K562 (cell line): ENCODE results near the gene COX6B1. TPM values are rescaled to one million over a fixed set of nuclear protein-coding genes. Genes with fewer than 3 reads are reported as not detected.
A peak's percentile ranks its signal among the peaks of the same experiment; 100 is the strongest.
"Not testable (repeated sequence)": the region's sequence is repeated elsewhere in the genome, so short reads cannot be mapped to it uniquely, and the experiment has no call there.

Experiments used
- ATAC-seq: fragments of 200-7000 bp; cut with Tn5 transposase; 3 replicates; pipeline ENCODE4 v1.9.1; 2020; ENCODE audit warnings: moderate library complexity
- BruUV-seq: library from RNA; stranded (reverse); fragments of 400-500 nt; replicated peaks from 2 replicates; lab custom pipeline; 2021; lab: Mats Ljungman, UMichigan
- CTCF ChIA-PET: fragments of 300-600 bp; formaldehyde crosslinking; extraction: SDS; loops from one replicate; lab custom pipeline; 2021; ENCODE audit warnings: low intra/inter-chr PET ratio; lab: Yijun Ruan, JAX
- POLR2A ChIA-PET: fragments of 300-600, 350-650 bp; sonication (Branson Sonifier 250); formaldehyde crosslinking; extraction: SDS; loops from one replicate; lab custom pipeline; 2021; ENCODE audit warnings: antibody characterized with exemption, inconsistent platforms; lab: Yijun Ruan, JAX
- DNase-seq, 4 experiments: peaks; one replicate each; pipeline versions ENCODE4 v3.0.0 to v3.0.0-alpha.2; 2011 to 2018; ENCODE audit warnings: low spot score in 3 of 4, mixed read lengths in 3 of 4; ENCODE audit errors: extremely low read depth in 1 of 4
- FAIRE-seq: peaks from 2 replicates; lab custom pipeline; 2011; peaks lifted over from hg19 to GRCh38; lab: Jason Lieb, UNC
- H2AFZ ChIP-seq: 2 replicates; pipeline ENCODE4 v1.6.0; 2011; ENCODE audit warnings: low read depth, low read length, control low read depth, inconsistent platforms
- H3K27ac ChIP-seq: fragments of 200-600 bp; 3 replicates; pipeline ENCODE4 v1.8.0; 2011; ENCODE audit warnings: low read depth, mild to moderate bottlenecking, control low read depth, inconsistent platforms, low read length, moderate library complexity, mixed read lengths; ENCODE audit errors: extremely low read depth
- H3K27me3 ChIP-seq, 2 experiments: fragments of 300-600 bp in 1 of 2; 2 replicates in 1 of 2; 3 replicates in 1 of 2; pipeline versions ENCODE4 v1.6.0 to v1.8.0; 2011; ENCODE audit warnings: inconsistent platforms in 2 of 2, low read length in 2 of 2, mild to moderate bottlenecking in 1 of 2, mixed read lengths in 1 of 2, moderate library complexity in 1 of 2; ENCODE audit not compliant: control insufficient read depth in 2 of 2, insufficient read depth in 2 of 2
- H3K36me3 ChIP-seq: fragments of 300-600 bp; 3 replicates; pipeline ENCODE4 v1.8.0; 2011; ENCODE audit warnings: mild to moderate bottlenecking, low read length, inconsistent platforms; ENCODE audit not compliant: control insufficient read depth, insufficient read depth
- H3K4me1 ChIP-seq, 2 experiments: fragments of 200-600 bp in 1 of 2; replicated peaks in 1 of 2; 2 replicates in 1 of 2; 3 replicates in 1 of 2; pipeline versions ENCODE4 v1.5.1 to v1.8.0; 2011; ENCODE audit warnings: inconsistent platforms in 2 of 2, low read length in 2 of 2, mild to moderate bottlenecking in 1 of 2, mixed read lengths in 1 of 2, moderate library complexity in 1 of 2; ENCODE audit not compliant: control insufficient read depth in 2 of 2, insufficient read depth in 2 of 2
- H3K4me2 ChIP-seq: 2 replicates; pipeline ENCODE4 v1.6.1; 2011; ENCODE audit warnings: low read length, control low read depth, inconsistent platforms, mixed read lengths; ENCODE audit not compliant: insufficient read depth
- H3K4me3 ChIP-seq: fragments of 200-600 bp; sonication (generic), shearing (Covaris generic); 2 replicates; pipeline ENCODE4 v1.5.1; 2016; ENCODE audit warnings: control low read depth, inconsistent platforms
- H3K79me2 ChIP-seq: fragments of 200-600 bp; 3 replicates; pipeline ENCODE4 v1.8.0; 2011; ENCODE audit warnings: low read length, inconsistent platforms; ENCODE audit not compliant: control insufficient read depth, insufficient read depth
- H3K9ac ChIP-seq, 2 experiments: 2 replicates each; pipeline versions ENCODE4 v1.6.0 to v1.6.1; 2011; ENCODE audit warnings: low read depth in 2 of 2, low read length in 2 of 2, control low read depth in 1 of 2, inconsistent platforms in 1 of 2, mild to moderate bottlenecking in 1 of 2, mixed read lengths in 1 of 2; ENCODE audit not compliant: insufficient read depth in 1 of 2
- H3K9me1 ChIP-seq: one replicate; pipeline ENCODE4 v1.6.0; 2011; ENCODE audit warnings: inconsistent platforms, mild to moderate bottlenecking, low read length, moderate library complexity; ENCODE audit not compliant: control insufficient read depth, insufficient read depth
- H3K9me3 ChIP-seq: replicated peaks from 2 replicates; pipeline ENCODE4 v1.5.1; 2011; ENCODE audit warnings: low read depth, low read length, inconsistent platforms; ENCODE audit not compliant: control insufficient read depth, insufficient read depth
- H4K20me1 ChIP-seq: replicated peaks from 2 replicates; pipeline ENCODE4 v1.6.1; 2011; ENCODE audit warnings: low read length, inconsistent platforms, mixed read lengths; ENCODE audit not compliant: control insufficient read depth, insufficient read depth
- CEBPG ChIP-seq, 3 experiments: fragments of 200-800 bp in 1 of 3; sonication (Bioruptor generic) in 1 of 3; sonication (generic) in 1 of 3; formaldehyde crosslinking in 1 of 3; IDR thresholded peaks in 2 of 3; conservative IDR thresholded peaks in 1 of 3; 2 replicates each; pipeline versions ENCODE4 v1.6.1 to v1.8.0; 2016 to 2022; ENCODE audit warnings: missing compliant biosample characterization in 2 of 3, missing genetic modification characterization in 2 of 3, mild to moderate bottlenecking in 1 of 3, missing genetic modification reagents in 1 of 3
- TEAD1 ChIP-seq, 2 experiments: fragments of 450-650 bp in 1 of 2; sonication (generic) in 1 of 2; formaldehyde crosslinking; IDR thresholded peaks; 2 replicates each; pipeline versions ENCODE4 v1.4.0 to v1.8.0; 2020 to 2022; ENCODE audit warnings: mild to moderate bottlenecking in 2 of 2, missing genetic modification reagents in 1 of 2
- ZNF316 ChIP-seq: fragments of 450-650 bp; IDR thresholded peaks from 2 replicates; pipeline ENCODE4 v1.6.1; 2016
- WGBS: fragments of 100-300 bp; shearing (Covaris generic); methylation state at CpG from one replicate; pipeline ENCODE4 v1.1.6; 2016; ENCODE audit warnings: low coverage, mixed read lengths; ENCODE audit not compliant: insufficient coverage; ENCODE audit errors: missing lambda C conversion rate; 5-methylcytosine and 5-hydroxymethylcytosine counted together
- in situ Hi-C: fragments of 300-500 bp; cut with MboI; formaldehyde crosslinking; loops from 4 replicates; pipeline ENCODE4 v1.15.0; 2018; ENCODE audit warnings: inconsistent platforms, mixed read lengths
- intact Hi-C: fragments of 100-400 bp; cut with micrococcal nuclease; formaldehyde crosslinking; loops from 2 replicates; pipeline ENCODE4 v1.14.2; 2022
- polyA plus RNA-seq, 8 experiments: library from polyadenylated mRNA; depleted of rRNA in 4 of 8; stranded (reverse) in 5 of 8; unstranded in 3 of 8; fragments of >200 nt; fragmentation: Nextera tagmentation in 2 of 8; fragmentation: Illumina TruSeq in 1 of 8; extraction: Ambion mirVana in 2 of 8; extraction: Trizol in 1 of 8; gene quantifications; 2 replicates each; pipeline versions ENCODE4 v1.2.1 to v1.2.3, GENCODE V29; 2011 to 2014; ENCODE audit warnings: inconsistent platforms in 1 of 8, missing spikeins in 1 of 8
- total RNA-seq, 7 experiments: library from RNA; depleted of rRNA in 6 of 7; stranded (reverse); fragments of >200 nt in 6 of 7; fragmentation: Illumina TruSeq in 2 of 7; extraction: Trizol in 2 of 7; gene quantifications; 2 replicates each; pipeline versions ENCODE4 v1.2.1 to v1.2.3, GENCODE V29; 2011 to 2021; ENCODE audit warnings: low replicate concordance in 1 of 7

The COX6B1 gene
- total and polyA plus RNA-seq, 9 of the 15 experiments (the other 6 are each of a cell fraction or from before 2014, with no cell fraction given): 777 to 2,393 (median 1,219) TPM

- no peaks in the 10 kb centered on the region; a peak in 1 of 5 replicates for H3K4me1 ChIP-seq
- H4K20me1 ChIP-seq: no peaks in the 10 kb centered on the region
- no peak overlapping the region for H3K9ac ChIP-seq
- no peaks in the 10 kb centered on the region for H3K27me3 ChIP-seq
- H3K36me3 ChIP-seq: no peaks in the 10 kb centered on the region
- DNase-seq (no peak), FAIRE-seq (no peak), ATAC-seq (no peak)
- in situ Hi-C loops: no loop called here
- no peaks in the 10 kb centered on the region for H3K9me3 ChIP-seq
- H3K4me2 ChIP-seq: no peak overlapping the region
- no peak overlapping the region for H3K27ac ChIP-seq
- no peaks in the 10 kb centered on the region for H3K79me2 ChIP-seq
- intact Hi-C loops: no loop called here
- no TSS peak for BruUV-seq
- H2AFZ ChIP-seq: no peak overlapping the region
- ChIA-PET CTCF (interaction anchor here (0.6 kb wide), 1 partner anchor 242 kb away, joined by 3 read pairs; no protein-coding TSS in a partner anchor), POLR2A (no interaction called here)
- H3K9me1 ChIP-seq: no peaks in the 10 kb centered on the region
- WGBS: 11% methylated on average over 3 of the region's 4 CpGs
- no peak overlapping the region for H3K4me3 ChIP-seq
- TF ChIP-seq TEAD1 (CRISPR knock-in tag; IDR thresholded peaks at IDR 0.05) (no peak), CEBPG (CRISPR knock-in tag; IDR thresholded peaks at IDR 0.05) (no peak), CEBPG (tag; conservative IDR thresholded peaks at IDR 0.05 in 1 of 2, IDR thresholded peaks at IDR 0.05 in 1 of 2) (no peak), ZNF316 (0 out of 2 replicates have a peak, but pooled peaks have one; percentile 12)
Measured at GRCh38 chr19:35689836-35690235, 41.7 kb downstream of the COX6B1 start.

DNA sequence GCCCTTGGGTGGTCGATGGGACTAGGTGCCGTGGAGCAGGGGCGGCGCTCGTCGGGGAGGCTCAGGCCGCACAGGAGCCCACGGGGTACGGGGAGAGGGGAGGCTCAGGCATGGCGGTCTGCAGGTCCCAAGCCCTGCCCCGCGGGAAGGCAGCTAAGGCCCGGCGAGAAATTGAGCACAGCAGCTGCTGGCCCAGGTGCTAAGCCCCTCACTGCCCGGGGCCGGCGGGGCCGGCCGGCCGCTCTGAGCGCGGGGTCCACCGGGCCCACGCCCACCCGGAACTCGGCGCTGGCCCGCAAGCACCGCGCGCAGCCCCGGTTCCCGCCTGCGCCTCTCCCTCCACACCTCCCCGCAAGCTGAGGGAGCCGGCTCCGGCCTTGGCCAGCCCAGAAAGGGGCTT is 43.0 kb downstream of the COX6B1 start:
- H4K20me1 ChIP-seq, H3K27ac ChIP-seq, CTCF ChIA-PET, BruUV-seq, in situ Hi-C loops, H3K4me1 ChIP-seq, H3K4me3 ChIP-seq, H3K27me3 ChIP-seq, H2AFZ ChIP-seq, H3K4me2 ChIP-seq, H3K9me3 ChIP-seq, H3K9me1 ChIP-seq, H3K9ac ChIP-seq, FAIRE-seq, H3K36me3 ChIP-seq, H3K79me2 ChIP-seq, intact Hi-C loops, ATAC-seq, DNase-seq: not testable (repeated sequence)
- WGBS: 63% methylated on average over 9 of the region's 37 CpGs
- POLR2A ChIA-PET: interaction anchor here (0.6 kb wide), 1 partner anchor 231 kb away, joined by 3 read pairs; no protein-coding TSS in a partner anchor
